IPS-18a (cell line): ENCODE data around the gene GALNT18.

Source experiments
- H3K27ac ChIP-seq: one replicate; pipeline ENCODE4 v1.5.1; 2013; ENCODE audit warnings: low read length
- H3K27me3 ChIP-seq: one replicate; pipeline ENCODE4 v1.6.1; 2013; ENCODE audit warnings: mild to moderate bottlenecking, low read length; ENCODE audit not compliant: control insufficient read depth, insufficient read depth
- H3K36me3 ChIP-seq: one replicate; pipeline ENCODE4 v1.6.1; 2013; ENCODE audit warnings: low read depth, low read length; ENCODE audit not compliant: control insufficient read depth
- H3K4me1 ChIP-seq: one replicate; pipeline ENCODE4 v1.6.1; 2013; ENCODE audit warnings: low read depth, low read length; ENCODE audit not compliant: control insufficient read depth
- H3K4me3 ChIP-seq: one replicate; pipeline ENCODE4 v1.5.1; 2013; ENCODE audit warnings: low read length
- H3K9ac ChIP-seq: one replicate; pipeline ENCODE4 v1.6.1; 2013; ENCODE audit warnings: mild to moderate bottlenecking, low read length, moderate library complexity
- H3K9me3 ChIP-seq: one replicate; pipeline ENCODE4 v1.6.1; 2013; ENCODE audit warnings: low read depth, low read length; ENCODE audit not compliant: control insufficient read depth

Gene GALNT18

GRCh38 chr11:11436715-11437313 lies 185.0 kb downstream of the GALNT18 start:
- Histone ChIP-seq H3K27me3 (no peaks in the 10 kb centered on the region), H3K4me3 (no peak overlapping the region), H3K36me3 (no peaks in the 10 kb centered on the region)

GRCh38 chr11:11435635-11436034 lies 186.2 kb downstream of the GALNT18 start:
- no peaks in the 10 kb centered on the region for H3K27me3 ChIP-seq
- no peaks in the 10 kb centered on the region for H3K9me3 ChIP-seq
- H3K36me3 ChIP-seq, result no peaks in the 10 kb centered on the region
- H3K4me3 ChIP-seq, result no peak overlapping the region
- no peaks in the 10 kb centered on the region for H3K4me1 ChIP-seq
- H3K9ac ChIP-seq, result no peak overlapping the region
- H3K27ac ChIP-seq, result no peak overlapping the region

More at GRCh38 chr11:11436715-11437313, 185.0 kb downstream of the GALNT18 start:
- H3K4me1 ChIP-seq, result no peaks in the 10 kb centered on the region
- H3K27ac ChIP-seq, result no peak overlapping the region
- H3K9me3 ChIP-seq, result no peaks in the 10 kb centered on the region
- no peak overlapping the region for H3K9ac ChIP-seq

GRCh38 chr11:11433960-11434359 lies 187.8 kb downstream of the GALNT18 start:
- no peaks in the 10 kb centered on the region for H3K36me3 ChIP-seq
- H3K9me3 ChIP-seq, result no peaks in the 10 kb centered on the region
- H3K4me3 ChIP-seq, result no peak overlapping the region
- H3K27me3 ChIP-seq, result no peaks in the 10 kb centered on the region
- H3K27ac ChIP-seq, result no peak overlapping the region
- no peak overlapping the region for H3K9ac ChIP-seq
- no peaks in the 10 kb centered on the region for H3K4me1 ChIP-seq

GRCh38 chr11:11432621-11433319 lies 189.0 kb downstream of the GALNT18 start:
- no peaks in the 10 kb centered on the region for H3K27me3 ChIP-seq
- H3K4me3 ChIP-seq, result no peak overlapping the region
- no peaks in the 10 kb centered on the region for H3K4me1 ChIP-seq
- no peaks in the 10 kb centered on the region for H3K36me3 ChIP-seq
- H3K9me3 ChIP-seq, result no peaks in the 10 kb centered on the region
- H3K9ac ChIP-seq, result no peak overlapping the region
- H3K27ac ChIP-seq, result no peak overlapping the region

DNA sequence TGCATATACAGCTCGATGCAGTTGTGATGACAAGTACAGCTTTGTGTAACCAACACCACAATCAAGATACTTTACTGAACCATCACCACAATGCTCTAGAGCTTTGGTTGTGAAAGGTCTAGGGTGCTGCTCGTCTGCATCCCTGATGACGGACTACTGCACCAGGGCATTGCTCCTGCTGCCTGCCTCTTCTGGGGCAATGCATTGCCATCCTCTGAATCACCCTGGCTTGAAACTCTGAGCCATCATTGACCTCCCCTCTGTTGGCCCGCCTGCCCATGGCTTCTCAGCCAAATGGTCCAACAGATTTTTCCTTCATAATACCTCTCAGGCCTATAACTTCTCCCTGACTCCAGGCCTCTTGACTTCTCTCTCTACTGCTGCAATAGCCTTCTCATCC lies 191.4 kb downstream of the GALNT18 start:
- Histone ChIP-seq H3K4me1 (no peaks in the 10 kb centered on the region), H3K27me3 (no peaks in the 10 kb centered on the region), H3K4me3 (no peak overlapping the region), H3K9ac (no peak overlapping the region), H3K27ac (no peak overlapping the region), H3K9me3 (no peaks in the 10 kb centered on the region), H3K36me3 (no peaks in the 10 kb centered on the region)

- H3K27ac ChIP-seq, result no peak overlapping the region
- no peaks in the 10 kb centered on the region for H3K36me3 ChIP-seq
- H3K9me3 ChIP-seq, result no peaks in the 10 kb centered on the region
- H3K4me3 ChIP-seq, result no peak overlapping the region
- H3K4me1 ChIP-seq, result no peaks in the 10 kb centered on the region
- H3K9ac ChIP-seq, result no peak overlapping the region
- H3K27me3 ChIP-seq, result no peaks in the 10 kb centered on the region
Measured at GRCh38 chr11:11428714-11429113, 193.1 kb downstream of the GALNT18 start.

GRCh38 chr11:11427542-11427941 lies 194.3 kb downstream of the GALNT18 start:
- no peaks in the 10 kb centered on the region for H3K27me3 ChIP-seq

DNA sequence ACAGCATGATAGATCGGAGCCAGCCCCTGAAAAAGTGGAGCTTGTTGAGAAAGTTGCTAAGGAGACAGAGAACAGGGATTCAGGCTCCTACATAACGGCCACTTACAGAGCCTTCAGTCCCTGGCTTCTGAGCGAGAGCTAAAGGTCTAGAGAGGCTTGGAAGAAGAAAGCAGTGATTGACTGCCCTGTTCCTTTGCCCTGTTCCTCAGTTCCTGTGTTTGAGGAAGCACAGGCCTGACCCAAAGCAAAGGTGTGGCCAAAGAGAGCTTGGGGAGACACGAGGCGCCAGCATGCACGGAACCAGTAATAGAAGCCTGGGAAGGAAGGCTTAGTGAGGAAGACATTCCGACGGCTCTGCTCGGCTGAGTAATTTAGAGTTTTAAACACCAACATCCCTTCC lies 194.7 kb downstream of the GALNT18 start:
- Histone ChIP-seq H3K36me3 (no peaks in the 10 kb centered on the region), H3K27me3 (no peaks in the 10 kb centered on the region), H3K9me3 (no peaks in the 10 kb centered on the region), H3K9ac (no peak overlapping the region), H3K4me1 (no peaks in the 10 kb centered on the region), H3K27ac (no peak overlapping the region), H3K4me3 (no peak overlapping the region)

More at GRCh38 chr11:11427542-11427941, 194.3 kb downstream of the GALNT18 start:
- Histone ChIP-seq H3K4me3 (no peak overlapping the region), H3K9ac (no peak overlapping the region), H3K36me3 (no peaks in the 10 kb centered on the region), H3K27ac (no peak overlapping the region), H3K4me1 (no peaks in the 10 kb centered on the region), H3K9me3 (no peaks in the 10 kb centered on the region)

GRCh38 chr11:11426226-11426952 lies 195.4 kb downstream of the GALNT18 start:
- Histone ChIP-seq H3K27ac (no peak overlapping the region), H3K4me1 (no peaks in the 10 kb centered on the region)

GRCh38 chr11:11425806-11426205 lies 196.0 kb downstream of the GALNT18 start:
- H3K4me3 ChIP-seq, result no peak overlapping the region
- H3K9me3 ChIP-seq, result no peaks in the 10 kb centered on the region
- no peak overlapping the region for H3K27ac ChIP-seq
- H3K36me3 ChIP-seq, result no peaks in the 10 kb centered on the region
- H3K4me1 ChIP-seq, result peaks cover 5% of the 10 kb centered on the region
- H3K27me3 ChIP-seq, result no peaks in the 10 kb centered on the region
- H3K9ac ChIP-seq, result no peak overlapping the region

More at GRCh38 chr11:11426226-11426952, 195.4 kb downstream of the GALNT18 start:
- H3K36me3 ChIP-seq, result no peaks in the 10 kb centered on the region
- H3K4me3 ChIP-seq, result no peak overlapping the region
- H3K9me3 ChIP-seq, result no peaks in the 10 kb centered on the region
- H3K9ac ChIP-seq, result no peak overlapping the region
- H3K27me3 ChIP-seq, result no peaks in the 10 kb centered on the region

GRCh38 chr11:11424688-11425087 lies 197.1 kb downstream of the GALNT18 start:
- H3K36me3 ChIP-seq, result no peaks in the 10 kb centered on the region
- no peak overlapping the region for H3K27ac ChIP-seq
- H3K9ac ChIP-seq, result no peak overlapping the region
- H3K9me3 ChIP-seq, result no peaks in the 10 kb centered on the region
- H3K4me3 ChIP-seq, result no peak overlapping the region
- H3K27me3 ChIP-seq, result no peaks in the 10 kb centered on the region
- H3K4me1 ChIP-seq, result peaks cover 5% of the 10 kb centered on the region
